PC-3 (cell line): ENCODE data around the gene FOXR1.

Experiments
- CTCF ChIP-seq: fragments of 300-600 bp; sonication (generic); conservative IDR thresholded peaks from 2 replicates; pipeline ENCODE4 v1.5.1; 2017; ENCODE audit warnings: antibody characterized with exemption, low read depth, mild to moderate bottlenecking, low read length
- EZH2 ChIP-seq: fragments of 300-600 bp; sonication (generic); IDR thresholded peaks from one replicate; pipeline ENCODE4 v1.6.1; 2017; ENCODE audit warnings: antibody characterized with exemption, mild to moderate bottlenecking, low read length; ENCODE audit not compliant: unreplicated experiment

GRCh38 chr11:118947091-118947490, 24.5 kb upstream of the FOXR1 start:
- TF ChIP-seq CTCF, result no peak
- TF ChIP-seq EZH2, result no peak
